GM12864 (cell line): ENCODE data around the gene SMARCB1.
"Not testable (repeated sequence)": the region's sequence is repeated elsewhere in the genome, so short reads cannot be mapped to it uniquely, and the experiment has no call there.

Source experiments
- DNase-seq: peaks from one replicate; pipeline ENCODE4 v3.0.0-alpha.2; 2011; ENCODE audit warnings: low read depth
- H3K4me3 ChIP-seq: 2 replicates; pipeline ENCODE4 v1.5.1; 2011; ENCODE audit warnings: mild to moderate bottlenecking, low read depth, low read length, control low read depth
- CTCF ChIP-seq: IDR thresholded peaks from 2 replicates; pipeline ENCODE4 v1.5.1; 2011; ENCODE audit warnings: low read depth, mild to moderate bottlenecking, moderate library complexity, low read length, control low read depth, inconsistent platforms; ENCODE audit errors: missing control alignments

The SMARCB1 gene

GRCh38 chr22:23856721-23857605 lies 70.2 kb downstream of the SMARCB1 start:
- DNase-seq, result no peak

DNA sequence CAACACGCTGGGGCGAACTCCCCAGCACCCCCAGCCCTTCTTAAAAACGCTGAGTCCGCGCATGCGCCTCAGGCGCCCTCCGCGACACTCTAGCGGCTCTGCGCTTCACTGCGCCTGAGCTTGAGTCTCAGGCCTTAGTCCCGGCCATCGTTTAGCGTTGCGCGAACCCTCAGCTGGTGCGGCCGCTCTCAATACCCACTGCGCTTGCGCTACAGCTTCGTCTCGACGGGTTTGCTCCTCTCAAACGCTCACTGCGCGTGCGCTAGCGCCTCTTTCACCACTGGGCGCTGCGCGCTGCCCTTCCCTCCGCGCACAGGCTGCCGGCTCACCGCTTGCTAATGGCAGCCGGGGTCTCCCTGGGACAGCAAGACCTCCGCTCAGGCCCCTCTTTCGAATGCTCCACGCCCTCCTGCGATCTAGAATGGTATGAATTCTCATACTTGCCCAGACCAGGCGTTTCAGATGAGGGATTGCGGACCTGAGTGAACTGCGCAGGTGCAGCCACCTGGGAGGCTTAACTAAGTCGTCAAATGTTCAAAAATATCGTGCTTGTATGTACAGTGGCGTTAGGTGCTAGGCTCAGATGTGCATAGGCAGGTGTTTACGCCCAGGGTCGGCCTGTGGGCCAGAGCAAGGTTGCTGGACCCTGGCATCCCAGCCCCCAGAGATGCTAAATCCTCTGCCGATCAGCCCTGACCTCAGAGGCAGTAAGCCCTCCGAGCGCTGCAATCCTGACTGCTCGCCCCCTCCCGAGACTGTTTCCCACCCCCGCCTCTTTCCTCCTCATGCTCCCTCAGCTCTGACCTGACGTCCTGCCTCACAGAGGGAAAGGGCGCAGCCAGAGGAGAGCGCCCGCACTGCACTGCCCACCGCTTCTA lies 71.1 kb downstream of the SMARCB1 start, which contains the start of gene SLC2A11:
Gene SLC2A11 (plus strand): TSS at position 270 of the 878 bp plus-strand sequence. CDS start 125 bp downstream, at position 395.
- H3K4me3 ChIP-seq, result peak within 1 kb of the TSS; percentile 77
- peak; percentile 38 for TF ChIP-seq CTCF
- DNase-seq, result peak; percentile 97

More at GRCh38 chr22:23856721-23857605, 70.2 kb downstream of the SMARCB1 start:
- H3K4me3 ChIP-seq, result peak overlapping the region; percentile 77
- TF ChIP-seq CTCF, result no peak

DNA sequence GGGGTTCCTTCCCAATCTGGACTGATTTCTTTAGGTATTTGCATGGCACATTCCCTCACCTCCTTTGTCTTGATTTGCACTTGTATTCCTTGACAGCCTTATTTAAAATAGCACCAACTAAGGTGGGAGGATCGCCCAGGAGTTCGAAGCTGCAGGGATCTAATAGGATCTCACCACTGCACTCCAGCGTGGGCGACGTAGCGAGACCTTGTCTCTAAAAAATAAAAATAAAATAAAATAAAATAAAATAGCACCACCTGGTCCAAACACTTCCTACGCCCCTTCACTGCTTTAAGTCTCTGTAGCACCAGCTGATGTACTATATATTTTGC lies 71.7 kb downstream of the SMARCB1 start:
- no peak for DNase-seq
- no peak for TF ChIP-seq CTCF
- peak overlapping the region; percentile 77 for H3K4me3 ChIP-seq

GRCh38 chr22:23859201-23859600 lies 72.4 kb downstream of the SMARCB1 start:
- no peak overlapping the region for H3K4me3 ChIP-seq
- DNase-seq, result no peak
- TF ChIP-seq CTCF, result no peak

DNA sequence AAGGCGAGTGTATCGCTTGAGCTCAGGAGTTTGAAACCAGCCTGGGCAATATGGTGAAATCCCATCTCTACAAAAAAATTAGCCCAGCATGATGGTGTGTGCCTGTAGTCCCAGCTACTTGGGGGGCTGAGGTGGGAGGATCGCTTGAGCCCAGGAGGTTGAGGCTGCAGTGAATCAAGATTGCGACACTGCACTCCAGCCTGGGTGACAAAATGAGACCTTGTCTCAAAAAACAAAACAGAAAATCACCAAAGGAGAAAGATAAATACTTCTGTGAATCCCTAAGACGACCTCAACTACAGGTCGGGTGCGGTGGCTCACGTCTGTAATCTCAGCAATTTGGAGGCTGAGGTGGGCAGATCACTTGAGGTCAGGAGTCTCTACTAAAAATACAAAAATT lies 73.4 kb downstream of the SMARCB1 start:
- H3K4me3 ChIP-seq, result not testable (repeated sequence)

DNA sequence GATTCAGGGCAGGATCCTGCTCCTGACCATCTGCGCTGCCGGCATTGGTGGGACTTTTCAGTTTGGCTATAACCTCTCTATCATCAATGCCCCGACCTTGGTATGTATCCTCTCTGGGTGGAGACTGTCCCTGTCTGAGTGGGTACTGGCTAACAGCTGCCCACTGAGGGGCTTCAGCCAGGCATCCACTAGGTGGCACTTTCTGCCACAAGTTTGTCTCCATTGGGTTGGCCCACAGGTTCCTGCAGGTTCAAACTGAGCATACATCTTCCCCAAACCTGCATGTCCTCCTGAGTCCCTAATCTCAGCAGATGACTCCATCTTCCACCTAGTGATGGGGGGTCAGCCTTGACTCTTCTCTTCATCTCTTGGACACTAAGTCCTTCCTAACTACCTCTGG lies 75.3 kb downstream of the SMARCB1 start:
- TF ChIP-seq CTCF, result peak; percentile 78
- no peak overlapping the region for H3K4me3 ChIP-seq
- DNase-seq, result no peak

More for the DNA sequence above, 73.4 kb downstream of the SMARCB1 start:
- DNase-seq, result not testable (repeated sequence)

DNA sequence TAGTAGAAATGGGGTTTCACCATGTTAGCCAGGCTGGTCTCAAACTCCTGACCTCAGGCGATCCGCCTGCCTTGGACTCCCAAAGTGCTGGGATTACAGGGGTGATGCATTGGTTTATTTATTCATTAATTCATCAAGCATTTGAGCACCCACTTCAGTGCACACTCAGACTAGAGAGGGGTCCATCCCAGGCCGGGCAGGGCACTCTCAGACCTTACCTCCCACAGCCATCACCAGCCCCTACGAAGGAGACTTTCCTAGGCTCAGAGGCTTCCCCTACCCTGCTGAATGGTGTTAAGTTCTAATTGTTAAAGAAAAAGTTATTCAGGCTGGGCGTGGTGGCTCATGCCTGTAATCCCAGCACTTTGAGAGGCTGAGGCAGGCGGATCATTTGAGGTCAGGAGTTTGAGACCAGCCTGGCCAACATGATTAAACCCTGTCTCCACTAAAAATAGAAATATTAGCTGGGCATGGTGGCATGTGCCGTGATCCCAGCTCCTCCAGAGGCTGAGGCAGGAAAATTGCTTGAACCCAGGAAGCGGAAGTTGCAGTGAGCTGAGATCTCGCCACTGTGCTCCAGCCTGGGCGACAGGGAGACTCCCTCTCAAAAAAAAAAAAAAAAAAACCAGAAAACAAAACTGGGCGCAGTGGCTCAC lies 77.9 kb downstream of the SMARCB1 start:
- DNase-seq, H3K4me3 ChIP-seq: not testable (repeated sequence)
